Stimulated activated CD4-positive, alpha-beta T cell treated with anti-CD3 and anti-CD28 coated beads, Interleukin-1b, Interleukin-23, amount 100 ng/mL, for 24 hours (primary cell): ENCODE measurements around the gene ZNRD2.

ENCODE experiments used
- DNase-seq, 4 experiments: peaks; one replicate each; pipeline ENCODE4 v3.0.0-alpha.2; 2020; ENCODE audit warnings: low read depth in 4 of 4, low spot score in 1 of 4

ZNRD2 gene

GRCh38 chr11:65609229-65609628 is 39.0 kb downstream of the ZNRD2 start:
- no peak for DNase-seq

- DNase-seq: no peak
Observed at GRCh38 chr11:65609665-65610064, 39.4 kb downstream of the ZNRD2 start.

GRCh38 chr11:65610404-65610803 is 40.1 kb downstream of the ZNRD2 start:
- no peak for DNase-seq

- DNase-seq: no peak
Observed at GRCh38 chr11:65611028-65611757, 40.9 kb downstream of the ZNRD2 start.

GRCh38 chr11:65611758-65612603 is 41.7 kb downstream of the ZNRD2 start:
- DNase-seq: no peak

GRCh38 chr11:65612691-65613090 is 42.4 kb downstream of the ZNRD2 start:
- no peak for DNase-seq

GRCh38 chr11:65613091-65613928 is 43.0 kb downstream of the ZNRD2 start:
- no peak for DNase-seq

GRCh38 chr11:65615229-65615949 is 45.1 kb downstream of the ZNRD2 start, which contains the start of gene PCNX3:
PCNX3 (plus strand) TSS chr11:65615776; CDS start chr11:65616312, 536 bp downstream.
- peak; percentile 99 to 100 (median 100) for DNase-seq

GRCh38 chr11:65615950-65616574 is 45.8 kb downstream of the ZNRD2 start:
- DNase-seq: no peak

GRCh38 chr11:65616575-65617001 is 46.3 kb downstream of the ZNRD2 start:
- DNase-seq: no peak

GRCh38 chr11:65617136-65617850 is 47.0 kb downstream of the ZNRD2 start:
- no peak for DNase-seq

- no peak for DNase-seq
Observed at GRCh38 chr11:65617990-65618751, 47.9 kb downstream of the ZNRD2 start.

- DNase-seq: no peak
Observed at GRCh38 chr11:65618763-65619162, 48.5 kb downstream of the ZNRD2 start.

GRCh38 chr11:65619281-65619928 is 49.1 kb downstream of the ZNRD2 start:
- no peak for DNase-seq

- no peak for DNase-seq
Observed at GRCh38 chr11:65620666-65621065, 50.4 kb downstream of the ZNRD2 start.

- no peak for DNase-seq
Observed at GRCh38 chr11:65621460-65621859, 51.2 kb downstream of the ZNRD2 start.
